IgD-negative memory B cell (primary cell): ENCODE data around the gene WWOX. TPM values are rescaled to one million over a fixed set of nuclear protein-coding genes. Genes with fewer than 3 reads are reported as not detected.

Experiments
- H3K27ac Mint-ChIP-seq, 3 donors: one replicate each; pipeline ENCODE4 v1.8.0; 2020 to 2022; ENCODE audit warnings: mild to moderate bottlenecking in 3 of 3, mixed read lengths in 3 of 3, moderate library complexity in 1 of 3
- H3K27me3 Mint-ChIP-seq: one replicate; pipeline ENCODE4 v1.8.0; 2021; ENCODE audit warnings: mixed read lengths
- H3K36me3 Mint-ChIP-seq: one replicate; pipeline ENCODE4 v1.8.0; 2020; ENCODE audit warnings: mild to moderate bottlenecking, mixed read lengths
- H3K4me1 Mint-ChIP-seq, 3 donors: one replicate each; pipeline ENCODE4 v1.8.0; 2020 to 2022; ENCODE audit warnings: mixed read lengths in 3 of 3, mild to moderate bottlenecking in 1 of 3
- H3K4me3 Mint-ChIP-seq, 4 donors: one replicate each; pipeline ENCODE4 v1.8.0; 2020 to 2022; ENCODE audit warnings: mild to moderate bottlenecking in 4 of 4, mixed read lengths in 4 of 4, moderate library complexity in 3 of 4
- H3K9me3 Mint-ChIP-seq, 3 donors: one replicate each; pipeline ENCODE4 v1.8.0; 2020 to 2021; ENCODE audit warnings: mixed read lengths in 3 of 3, mild to moderate bottlenecking in 1 of 3
- polyA plus RNA-seq: library from polyadenylated mRNA; unstranded; fragments of 300-500 nt; fragmentation: Illumina TruSeq; gene quantifications from one replicate; pipeline ENCODE4 v1.2.3, GENCODE V29; 2021

WWOX gene
- polyA plus RNA-seq, 1 donor from 2014 or later = 12.2 TPM

GRCh38 chr16:78183437-78184237, 84.2 kb downstream of the WWOX start:
- Mint-ChIP-seq H3K9me3 (no peaks in the 10 kb centered on the region), H3K4me1 (peaks cover 2 to 3% (median 3%) of the 10 kb centered on the region in 3 donors), H3K27ac (no peak overlapping the region), H3K27me3 (no peaks in the 10 kb centered on the region), H3K36me3 (peaks cover 3% of the 10 kb centered on the region), H3K4me3 (no peak overlapping the region)

GRCh38 chr16:78184238-78185183, 85.1 kb downstream of the WWOX start:
- no peaks in the 10 kb centered on the region for H3K27me3 Mint-ChIP-seq
- no peaks in the 10 kb centered on the region for H3K9me3 Mint-ChIP-seq
- no peak overlapping the region for H3K27ac Mint-ChIP-seq

GRCh38 chr16:78189121-78189520, 89.7 kb downstream of the WWOX start:
- H3K27ac Mint-ChIP-seq = no peak overlapping the region
- H3K9me3 Mint-ChIP-seq = no peaks in the 10 kb centered on the region
- peaks cover 2% of the 10 kb centered on the region for H3K36me3 Mint-ChIP-seq
- no peaks in the 10 kb centered on the region for H3K27me3 Mint-ChIP-seq
- peak overlapping the region in 2 of 4 donors; percentile 3 to 70 for H3K4me3 Mint-ChIP-seq
- peaks cover 10 to 12% (median 11%) of the 10 kb centered on the region in 3 donors for H3K4me1 Mint-ChIP-seq

More at GRCh38 chr16:78184238-78185183, 85.1 kb downstream of the WWOX start:
- H3K4me1 Mint-ChIP-seq = peaks cover 8 to 11% (median 10%) of the 10 kb centered on the region in 3 donors
- H3K36me3 Mint-ChIP-seq = peaks cover 6% of the 10 kb centered on the region
- H3K4me3 Mint-ChIP-seq = no peak overlapping the region

- peaks cover 18 to 23% (median 19%) of the 10 kb centered on the region in 3 donors for H3K4me1 Mint-ChIP-seq
- H3K4me3 Mint-ChIP-seq = no peak overlapping the region
- peaks cover 6% of the 10 kb centered on the region for H3K36me3 Mint-ChIP-seq
- H3K27me3 Mint-ChIP-seq = no peaks in the 10 kb centered on the region
- peak overlapping the region in 1 of 3 donors; percentile 51 for H3K27ac Mint-ChIP-seq
- peaks cover 0 to 3% (median 0%) of the 10 kb centered on the region in 3 donors for H3K9me3 Mint-ChIP-seq
Observed at GRCh38 chr16:78192734-78193488, 93.5 kb downstream of the WWOX start.

GRCh38 chr16:78194948-78195347, 95.5 kb downstream of the WWOX start:
- Mint-ChIP-seq H3K27ac (no peak overlapping the region), H3K9me3 (peaks cover 0 to 3% (median 0%) of the 10 kb centered on the region in 3 donors)

GRCh38 chr16:78195797-78196196, 96.3 kb downstream of the WWOX start:
- peaks cover 8 to 15% (median 9%) of the 10 kb centered on the region in 3 donors for H3K4me1 Mint-ChIP-seq
- peaks cover 0 to 3% (median 0%) of the 10 kb centered on the region in 3 donors for H3K9me3 Mint-ChIP-seq
- H3K27ac Mint-ChIP-seq = no peak overlapping the region
- peaks cover 5% of the 10 kb centered on the region for H3K36me3 Mint-ChIP-seq
- peak overlapping the region in 1 of 4 donors; percentile 42 for H3K4me3 Mint-ChIP-seq
- no peaks in the 10 kb centered on the region for H3K27me3 Mint-ChIP-seq

More at GRCh38 chr16:78194948-78195347, 95.5 kb downstream of the WWOX start:
- Mint-ChIP-seq H3K4me1 (peaks cover 8 to 15% (median 9%) of the 10 kb centered on the region in 3 donors), H3K4me3 (no peak overlapping the region), H3K27me3 (no peaks in the 10 kb centered on the region), H3K36me3 (peaks cover 5% of the 10 kb centered on the region)

GRCh38 chr16:78196502-78196901, 97.0 kb downstream of the WWOX start:
- Mint-ChIP-seq H3K4me3 (no peak overlapping the region), H3K27ac (no peak overlapping the region), H3K36me3 (peaks cover 5% of the 10 kb centered on the region), H3K4me1 (peaks cover 8 to 13% (median 9%) of the 10 kb centered on the region in 3 donors), H3K9me3 (peaks cover 0 to 3% (median 0%) of the 10 kb centered on the region in 3 donors), H3K27me3 (no peaks in the 10 kb centered on the region)

- peaks cover 5% of the 10 kb centered on the region for H3K36me3 Mint-ChIP-seq
- H3K27me3 Mint-ChIP-seq = no peaks in the 10 kb centered on the region
- peaks cover 0 to 3% (median 0%) of the 10 kb centered on the region in 3 donors for H3K9me3 Mint-ChIP-seq
- peaks cover 8 to 11% (median 9%) of the 10 kb centered on the region in 3 donors for H3K4me1 Mint-ChIP-seq
- no peak overlapping the region for H3K27ac Mint-ChIP-seq
- no peak overlapping the region for H3K4me3 Mint-ChIP-seq
Observed at GRCh38 chr16:78198288-78198687, 98.8 kb downstream of the WWOX start.

- no peak overlapping the region for H3K4me3 Mint-ChIP-seq
- no peak overlapping the region for H3K27ac Mint-ChIP-seq
- peaks cover 0 to 3% (median 0%) of the 10 kb centered on the region in 3 donors for H3K9me3 Mint-ChIP-seq
- H3K36me3 Mint-ChIP-seq = peaks cover 5% of the 10 kb centered on the region
- H3K27me3 Mint-ChIP-seq = no peaks in the 10 kb centered on the region
- peaks cover 8 to 11% (median 9%) of the 10 kb centered on the region in 3 donors for H3K4me1 Mint-ChIP-seq
Observed at GRCh38 chr16:78199325-78200022, 100.0 kb downstream of the WWOX start.

- Mint-ChIP-seq H3K4me3 (no peak overlapping the region), H3K27me3 (no peaks in the 10 kb centered on the region), H3K9me3 (no peaks in the 10 kb centered on the region), H3K4me1 (peaks cover 7 to 11% (median 9%) of the 10 kb centered on the region in 3 donors), H3K27ac (no peak overlapping the region), H3K36me3 (peaks cover 1% of the 10 kb centered on the region)
Observed at GRCh38 chr16:78200023-78200389, 100.6 kb downstream of the WWOX start.

- no peaks in the 10 kb centered on the region for H3K27me3 Mint-ChIP-seq
- no peaks in the 10 kb centered on the region for H3K9me3 Mint-ChIP-seq
- H3K4me3 Mint-ChIP-seq = no peak overlapping the region
- H3K36me3 Mint-ChIP-seq = peaks cover 1% of the 10 kb centered on the region
- H3K27ac Mint-ChIP-seq = no peak overlapping the region
- H3K4me1 Mint-ChIP-seq = peaks cover 4 to 11% (median 9%) of the 10 kb centered on the region in 3 donors
Observed at GRCh38 chr16:78200623-78201096, 101.2 kb downstream of the WWOX start.

- Mint-ChIP-seq H3K27me3 (no peaks in the 10 kb centered on the region), H3K9me3 (no peaks in the 10 kb centered on the region), H3K4me1 (no peaks in the 10 kb centered on the region), H3K36me3 (no peaks in the 10 kb centered on the region), H3K27ac (no peak overlapping the region), H3K4me3 (no peak overlapping the region)
Observed at GRCh38 chr16:78205506-78205905, 106.1 kb downstream of the WWOX start.

GRCh38 chr16:78206623-78207223, 107.3 kb downstream of the WWOX start:
- Mint-ChIP-seq H3K27ac (no peak overlapping the region), H3K27me3 (no peaks in the 10 kb centered on the region), H3K4me1 (no peaks in the 10 kb centered on the region), H3K4me3 (no peak overlapping the region), H3K36me3 (peaks cover 5% of the 10 kb centered on the region), H3K9me3 (no peaks in the 10 kb centered on the region)
